Astrocyte (in vitro differentiated cells and primary cell): ENCODE results near the gene SLC39A3.

Experiments used
- CTCF ChIP-seq: IDR thresholded peaks from 2 replicates; pipeline ENCODE4 v1.5.1; 2011; ENCODE audit warnings: low read depth, mild to moderate bottlenecking, inconsistent platforms, low read length, moderate library complexity; ENCODE audit not compliant: insufficient read depth
- EZH2 ChIP-seq: IDR thresholded peaks from 2 replicates; pipeline ENCODE4 v1.6.1; 2012; ENCODE audit warnings: mild to moderate bottlenecking, low read length, inconsistent platforms; ENCODE audit not compliant: insufficient read depth

- TF ChIP-seq CTCF (no peak), EZH2 (no peak)
These were observed 3.1 kb downstream of the SLC39A3 start for GRCh38 chr19:2736550-2737190.
